ENCODE results near the gene OR2Z1.

The OR2Z1 gene, protein sequence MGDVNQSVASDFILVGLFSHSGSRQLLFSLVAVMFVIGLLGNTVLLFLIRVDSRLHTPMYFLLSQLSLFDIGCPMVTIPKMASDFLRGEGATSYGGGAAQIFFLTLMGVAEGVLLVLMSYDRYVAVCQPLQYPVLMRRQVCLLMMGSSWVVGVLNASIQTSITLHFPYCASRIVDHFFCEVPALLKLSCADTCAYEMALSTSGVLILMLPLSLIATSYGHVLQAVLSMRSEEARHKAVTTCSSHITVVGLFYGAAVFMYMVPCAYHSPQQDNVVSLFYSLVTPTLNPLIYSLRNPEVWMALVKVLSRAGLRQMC

DNA sequence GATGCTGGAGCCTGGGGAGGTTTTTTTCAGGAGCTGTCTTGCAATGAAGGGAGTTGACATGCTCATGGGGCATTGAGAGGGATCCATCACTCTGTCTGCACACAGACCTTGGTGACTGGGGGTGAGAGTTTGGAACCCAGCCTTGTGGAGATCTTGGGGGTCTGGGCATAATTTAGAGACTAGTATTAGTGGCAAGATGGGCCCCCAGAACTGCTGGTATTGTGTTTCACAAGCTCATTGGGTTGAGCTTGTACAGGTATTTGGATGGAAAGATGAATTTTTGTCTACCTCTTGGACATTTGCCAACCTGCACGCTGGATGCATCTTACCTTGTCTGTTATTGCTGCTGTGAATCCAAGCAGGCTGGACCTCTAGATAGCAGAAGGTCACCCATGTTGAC lies at the start of gene OR2Z1:
Gene OR2Z1, plus strand, starts transcription at position 301 of the 400 bp plus-strand sequence. CDS start 9,395 bp downstream, outside the sequence.
- DNase-seq, result no peak

DNA sequence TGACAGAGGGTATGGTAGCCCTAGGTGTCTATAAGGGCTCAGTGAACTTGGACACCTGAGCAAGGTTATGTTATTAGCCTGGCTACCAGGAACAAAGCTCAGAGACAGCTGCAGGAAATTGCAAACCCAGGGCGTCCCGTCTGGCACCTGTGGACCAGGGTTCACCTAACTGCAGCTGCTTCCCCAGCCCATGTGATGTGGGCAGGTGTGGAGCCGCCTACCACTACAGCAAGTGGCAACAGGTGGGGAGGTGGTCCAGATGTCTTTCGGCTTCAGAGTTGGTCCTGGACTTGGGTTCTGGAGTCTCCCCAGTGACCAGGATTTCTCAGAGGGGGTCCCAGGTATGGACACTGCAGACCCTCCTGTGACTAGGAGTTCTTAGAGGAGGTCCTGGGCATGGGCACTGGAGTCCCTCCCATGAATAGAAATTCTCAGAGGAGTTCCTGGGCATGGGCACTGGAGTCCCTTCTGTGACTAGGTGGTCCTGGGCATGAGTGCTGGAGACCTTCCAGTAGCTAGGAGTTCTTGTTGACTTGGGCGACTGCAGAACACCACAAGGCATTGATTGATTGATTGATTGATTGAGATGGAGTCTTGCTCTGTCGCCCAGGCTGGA lies 48.0 kb upstream of the OR2Z1 start:
- no peak for DNase-seq

DNA sequence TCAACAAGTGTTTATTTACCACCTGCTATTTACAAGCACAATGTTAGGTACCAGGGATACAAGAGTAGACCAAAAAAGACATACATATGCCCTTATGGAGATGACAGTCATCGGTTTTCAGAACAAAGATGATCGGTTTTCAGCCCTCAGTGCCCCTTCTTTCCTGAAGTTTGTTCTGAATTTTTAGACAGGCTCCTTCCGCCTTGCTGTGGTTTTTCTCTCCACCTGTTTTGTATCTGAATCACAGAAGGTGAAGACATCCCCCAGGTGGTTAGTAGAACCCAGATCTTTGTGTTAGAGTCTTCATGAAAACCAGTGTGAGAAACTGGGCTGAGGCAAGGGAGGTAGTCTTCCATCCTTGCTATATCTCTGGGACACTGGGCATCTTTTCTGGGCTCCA lies 46.4 kb upstream of the OR2Z1 start:
- DNase-seq, result no peak

DNA sequence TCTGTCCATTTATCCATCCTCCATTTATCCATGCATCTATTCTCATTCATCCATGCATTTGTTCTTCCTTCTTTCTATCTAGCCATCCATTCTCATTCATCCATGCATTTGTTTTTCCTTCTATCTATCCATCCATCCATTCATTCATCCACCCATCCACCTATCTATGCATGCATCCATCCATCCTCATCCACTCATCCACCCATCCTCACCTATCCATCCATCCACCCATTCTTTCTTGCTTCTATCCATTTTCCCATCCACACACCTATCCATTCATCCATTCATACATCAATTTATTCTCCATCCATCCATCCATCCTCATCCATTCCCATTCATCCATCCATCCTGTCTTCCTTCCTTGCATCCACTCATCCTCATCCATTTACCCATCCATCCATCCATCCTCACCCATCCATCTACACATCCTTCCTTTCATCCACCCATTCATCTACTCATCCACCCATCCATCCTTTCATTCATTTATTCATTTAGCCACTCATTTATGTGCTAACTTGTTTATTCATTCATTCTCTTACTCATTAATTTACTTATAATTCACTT lies 43.1 kb upstream of the OR2Z1 start:
- DNase-seq, result no peak

DNA sequence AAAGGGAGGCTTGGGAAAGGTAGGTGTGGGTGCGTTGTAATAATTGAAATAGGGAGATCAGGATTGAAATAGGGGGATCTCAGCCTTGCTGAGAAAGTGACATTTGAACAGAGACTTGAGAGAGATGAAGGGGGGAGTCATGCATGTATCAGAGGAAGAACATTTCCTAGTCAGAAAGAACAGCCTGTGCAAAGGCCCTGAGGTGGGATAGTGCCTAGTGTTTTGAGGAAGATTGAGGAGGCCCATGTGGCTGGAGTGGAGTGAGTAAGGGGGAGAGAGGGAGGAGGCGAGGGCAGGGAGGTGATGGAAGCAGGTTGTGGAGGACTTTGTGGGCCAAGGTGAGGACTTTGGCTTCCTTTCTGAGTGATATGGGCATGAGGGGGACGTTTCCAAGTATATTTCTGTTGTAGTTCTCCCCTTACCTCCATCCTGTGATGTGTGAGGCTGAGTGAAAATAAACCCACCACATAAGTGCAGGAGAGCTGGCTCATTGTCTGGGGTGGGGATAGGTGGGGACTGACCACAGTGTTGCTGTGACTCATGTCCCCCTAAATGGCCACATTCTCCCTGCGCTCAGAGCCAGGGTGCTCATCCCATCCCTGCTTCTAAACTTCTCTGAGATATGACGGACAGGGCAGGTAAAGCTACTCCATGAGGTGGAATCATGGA lies 40.6 kb upstream of the OR2Z1 start:
- no peak for DNase-seq

DNA sequence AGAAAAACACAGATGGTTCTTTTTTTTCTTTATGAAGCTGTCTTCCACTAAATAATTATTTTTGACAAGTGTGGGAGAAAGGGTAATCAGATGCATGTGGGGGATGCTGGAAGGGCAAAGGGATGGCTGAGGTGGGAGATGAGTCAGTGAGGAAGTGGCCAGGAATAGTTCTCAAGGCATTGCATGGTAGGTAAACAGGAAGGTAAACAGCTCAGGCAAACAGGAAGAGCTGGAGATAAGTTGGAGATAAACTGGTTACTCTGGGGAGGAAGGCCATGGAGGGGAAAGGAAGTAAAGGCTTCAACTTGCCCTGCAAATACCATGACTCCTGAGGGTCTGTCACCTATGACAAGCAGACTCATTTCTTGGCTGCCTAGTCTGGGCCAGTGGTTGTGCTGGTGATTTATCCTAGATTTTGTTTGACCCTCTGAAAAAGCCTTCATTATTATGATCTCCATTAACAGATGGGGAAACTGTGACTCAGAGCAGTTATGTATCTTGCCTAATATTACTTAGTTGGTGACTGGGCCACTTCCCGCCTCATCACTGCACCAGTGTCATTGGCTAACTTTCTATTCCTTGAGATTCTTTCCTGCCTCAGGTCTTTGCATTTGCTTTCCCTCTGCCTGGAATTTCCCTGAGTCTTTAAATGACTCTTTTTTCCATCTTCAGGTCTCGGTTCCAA lies 39.9 kb upstream of the OR2Z1 start:
- DNase-seq, result no peak

DNA sequence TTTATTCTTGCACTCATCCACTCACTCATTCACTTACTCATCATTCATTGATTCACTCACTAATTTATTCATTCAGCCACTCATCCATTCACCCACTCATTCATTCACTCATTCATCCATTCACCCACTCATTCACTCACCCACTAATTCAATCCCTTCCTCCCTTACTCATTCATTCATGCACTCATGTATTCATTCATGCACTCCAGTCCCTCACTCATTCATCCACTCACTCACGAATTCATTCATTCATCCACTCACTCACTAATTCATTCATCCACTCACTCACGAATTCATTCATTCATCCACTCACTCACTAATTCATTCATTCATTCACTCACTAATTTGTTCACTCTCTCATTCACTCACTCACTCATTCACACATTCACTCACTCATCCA lies 39.0 kb upstream of the OR2Z1 start:
- DNase-seq, result no peak

DNA sequence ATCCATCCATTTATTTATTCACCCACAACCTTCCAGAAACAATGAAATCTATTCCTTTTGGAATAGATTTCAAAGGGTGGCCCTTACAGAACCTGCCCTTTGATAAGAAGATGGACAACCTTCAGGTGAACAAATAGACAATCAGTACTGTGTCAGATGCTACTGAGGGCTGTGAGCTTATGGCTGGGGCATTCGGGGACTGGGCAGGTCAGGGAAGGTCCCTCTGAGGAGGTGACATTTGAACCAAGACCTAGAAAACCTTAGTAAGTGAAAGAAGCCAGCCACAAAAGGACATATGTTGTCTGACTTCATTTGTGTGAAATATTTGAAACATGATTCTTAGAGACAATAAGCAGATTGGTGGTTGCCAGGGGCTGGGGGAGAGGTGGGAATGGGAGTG lies 38.5 kb upstream of the OR2Z1 start:
- DNase-seq, result no peak

DNA sequence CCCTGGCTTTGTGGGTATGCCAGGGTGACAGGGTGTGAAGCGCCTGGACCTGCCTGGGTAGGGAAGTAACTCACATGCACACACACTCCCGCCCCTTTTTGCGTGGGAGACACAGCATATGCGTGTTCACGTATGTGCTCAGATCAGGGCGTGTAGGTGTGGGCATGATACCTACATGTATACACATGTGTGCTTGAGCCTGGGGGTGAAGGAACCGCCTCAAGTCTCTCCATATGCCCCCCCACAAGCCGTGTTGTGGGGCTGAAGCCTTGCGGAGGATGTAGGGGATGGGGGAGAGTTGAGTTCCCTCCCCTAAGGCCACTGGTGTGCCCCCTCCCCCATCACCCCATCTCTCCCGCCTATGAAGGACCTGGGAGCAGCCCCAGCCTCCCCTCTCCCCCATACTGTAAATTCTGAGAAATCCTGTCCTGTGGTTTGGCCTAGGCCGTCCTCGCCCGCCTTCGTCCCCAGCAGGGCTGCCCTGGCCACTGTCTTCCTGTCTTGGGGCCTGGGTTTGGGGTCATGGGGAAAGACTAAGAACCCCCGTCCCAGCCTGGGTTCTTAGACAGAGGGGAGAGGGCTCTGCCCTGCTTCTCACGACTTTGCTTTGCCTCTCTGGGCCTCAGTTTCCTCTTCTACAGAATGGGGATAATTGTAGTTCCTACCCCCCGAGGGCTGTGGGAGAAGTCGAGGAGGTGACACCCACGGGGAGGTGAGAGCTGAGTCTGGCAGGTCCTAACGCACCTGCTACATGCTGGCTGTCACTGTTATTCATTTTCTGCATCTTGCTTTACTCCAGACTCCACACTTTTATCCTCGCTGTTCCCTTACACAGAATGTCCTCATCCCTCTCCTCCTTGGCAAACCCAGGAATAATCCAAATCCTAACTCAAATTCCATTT lies 37.2 kb upstream of the OR2Z1 start:
- DNase-seq, result no peak

DNA sequence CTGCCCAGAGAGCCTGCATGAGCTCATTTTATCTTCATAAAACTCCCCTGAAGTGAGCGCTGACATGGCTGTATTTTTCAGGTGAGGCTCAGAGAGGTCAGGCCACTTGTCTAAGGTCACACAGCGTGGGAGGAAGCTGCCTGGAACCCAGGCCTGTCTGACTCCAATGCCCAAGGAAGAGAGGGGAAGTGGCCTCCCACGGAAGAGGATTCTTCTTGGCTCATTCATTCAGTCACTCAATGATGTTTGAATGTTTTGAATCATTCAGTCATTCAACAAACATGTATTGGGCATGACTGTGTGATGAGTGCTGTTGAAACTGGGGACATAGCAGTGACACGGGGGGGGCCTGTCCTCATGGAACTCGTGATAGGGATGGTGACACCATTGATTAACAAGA lies 34.9 kb upstream of the OR2Z1 start:
- no peak for DNase-seq

DNA sequence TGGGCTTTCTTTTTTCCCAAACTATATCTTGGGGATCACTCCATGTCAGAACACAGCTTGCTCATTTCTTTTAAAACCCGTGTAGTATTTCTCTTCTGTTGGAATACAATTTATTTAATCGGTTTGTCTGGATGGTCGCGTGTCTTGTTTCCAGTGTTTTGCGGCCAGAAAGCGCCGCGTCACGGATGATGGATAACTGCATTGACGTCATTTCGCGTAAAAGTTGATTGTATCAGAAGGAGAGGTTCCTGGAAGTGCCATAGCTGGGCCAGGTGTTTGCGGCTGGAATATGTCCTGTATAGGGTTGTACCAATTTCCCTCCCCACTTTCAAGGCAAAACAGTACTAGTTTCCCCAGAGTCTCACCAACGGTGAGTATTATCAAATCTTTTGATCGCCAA lies 32.5 kb upstream of the OR2Z1 start:
- no peak for DNase-seq

DNA sequence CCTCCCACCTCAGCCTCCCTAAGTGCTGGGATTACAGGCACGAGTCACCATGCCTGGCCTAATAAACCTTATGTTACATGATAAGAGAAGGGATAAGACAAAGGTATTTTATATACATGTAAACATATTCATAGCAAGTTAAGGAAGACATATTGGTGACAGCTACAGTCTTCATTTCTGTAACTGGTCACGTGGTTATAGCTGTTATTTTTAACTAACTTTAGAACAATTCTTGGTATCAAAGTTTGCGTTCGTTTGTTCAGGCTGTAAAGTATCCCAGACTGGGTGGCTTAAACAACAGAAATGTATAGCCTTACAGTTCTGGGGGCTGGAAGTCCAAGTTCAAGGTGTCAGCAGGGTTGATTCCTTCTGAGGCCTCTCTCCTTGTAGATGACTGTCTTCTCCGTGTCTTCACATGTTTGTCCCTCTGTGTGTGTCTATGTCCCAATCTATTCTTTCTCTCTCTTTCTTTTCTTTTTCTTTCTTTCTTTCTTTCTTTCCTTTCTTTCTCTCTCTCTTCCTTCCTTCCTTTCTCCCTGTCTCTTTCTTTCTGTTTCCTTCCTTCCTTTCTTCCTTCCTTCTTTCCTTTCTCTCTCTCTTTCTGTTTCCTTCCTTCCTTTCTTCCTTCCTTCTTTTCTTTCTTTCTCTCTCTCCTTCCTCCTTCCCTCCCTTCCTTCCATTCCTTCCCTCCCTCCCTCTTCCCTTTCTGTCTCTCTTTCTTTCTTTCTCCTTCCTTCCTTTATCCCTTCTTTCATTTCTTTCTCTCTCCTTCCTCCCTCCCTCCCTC lies 30.5 kb upstream of the OR2Z1 start:
- no peak for DNase-seq

DNA sequence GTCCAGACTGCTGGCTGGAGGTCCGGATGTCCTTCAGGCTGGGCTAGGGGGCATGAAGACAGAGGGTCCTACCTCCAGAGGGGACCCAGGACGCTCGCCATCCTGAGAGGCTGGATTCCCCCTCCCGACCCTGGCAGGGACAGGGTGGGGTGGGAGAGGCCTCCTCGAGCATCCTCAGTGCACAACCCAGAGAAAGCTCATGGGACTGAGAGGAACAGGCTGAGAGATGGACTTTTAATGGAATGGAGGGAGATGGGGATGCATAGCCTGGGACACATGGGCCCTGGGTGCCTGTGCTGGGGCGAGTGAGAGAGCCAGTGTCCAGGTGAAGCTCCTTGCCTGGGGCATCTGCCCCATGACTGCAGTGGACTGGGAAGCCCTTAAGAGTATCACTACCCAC lies 25.9 kb upstream of the OR2Z1 start:
- DNase-seq, result no peak

DNA sequence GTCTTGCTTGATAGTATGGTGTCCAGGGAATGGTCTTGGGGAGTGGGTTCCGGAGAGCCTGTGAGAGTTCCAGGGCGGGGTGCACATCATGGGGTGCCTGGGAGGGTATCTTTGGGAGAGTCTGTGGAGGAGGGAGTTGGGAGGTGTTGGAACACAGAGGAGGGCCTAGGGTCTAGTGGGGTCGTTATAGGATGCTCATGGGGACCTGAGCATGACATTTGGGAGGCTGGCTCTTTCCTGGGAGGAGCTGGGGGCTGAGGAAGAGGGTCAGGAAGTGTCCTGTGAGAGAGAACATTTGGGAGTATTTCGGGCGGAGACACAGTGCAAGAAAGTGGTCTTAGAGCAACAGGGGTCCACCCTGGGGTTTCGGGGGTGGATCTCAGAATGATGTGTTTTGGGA lies 25.5 kb upstream of the OR2Z1 start:
- DNase-seq, result no peak

DNA sequence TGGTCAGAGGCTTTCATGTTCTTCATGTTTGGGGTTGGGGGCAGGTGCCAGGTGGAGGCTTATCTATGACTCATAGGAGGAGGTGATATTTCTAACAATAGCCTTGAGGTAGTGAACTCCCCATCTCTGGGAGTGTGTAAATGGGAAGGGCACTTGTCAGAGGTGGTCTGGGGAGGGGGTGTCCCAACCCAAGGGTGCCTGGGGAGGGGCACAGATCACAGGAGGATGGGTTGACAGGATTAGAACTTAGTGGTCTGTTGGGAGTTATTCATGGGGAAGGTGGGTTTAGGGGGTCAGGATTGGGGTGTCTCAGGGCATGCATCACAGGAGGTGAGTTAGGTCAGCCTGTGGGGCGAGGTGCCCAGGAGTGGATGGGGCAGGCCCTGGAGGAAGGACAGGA lies 24.4 kb upstream of the OR2Z1 start:
- no peak for DNase-seq

DNA sequence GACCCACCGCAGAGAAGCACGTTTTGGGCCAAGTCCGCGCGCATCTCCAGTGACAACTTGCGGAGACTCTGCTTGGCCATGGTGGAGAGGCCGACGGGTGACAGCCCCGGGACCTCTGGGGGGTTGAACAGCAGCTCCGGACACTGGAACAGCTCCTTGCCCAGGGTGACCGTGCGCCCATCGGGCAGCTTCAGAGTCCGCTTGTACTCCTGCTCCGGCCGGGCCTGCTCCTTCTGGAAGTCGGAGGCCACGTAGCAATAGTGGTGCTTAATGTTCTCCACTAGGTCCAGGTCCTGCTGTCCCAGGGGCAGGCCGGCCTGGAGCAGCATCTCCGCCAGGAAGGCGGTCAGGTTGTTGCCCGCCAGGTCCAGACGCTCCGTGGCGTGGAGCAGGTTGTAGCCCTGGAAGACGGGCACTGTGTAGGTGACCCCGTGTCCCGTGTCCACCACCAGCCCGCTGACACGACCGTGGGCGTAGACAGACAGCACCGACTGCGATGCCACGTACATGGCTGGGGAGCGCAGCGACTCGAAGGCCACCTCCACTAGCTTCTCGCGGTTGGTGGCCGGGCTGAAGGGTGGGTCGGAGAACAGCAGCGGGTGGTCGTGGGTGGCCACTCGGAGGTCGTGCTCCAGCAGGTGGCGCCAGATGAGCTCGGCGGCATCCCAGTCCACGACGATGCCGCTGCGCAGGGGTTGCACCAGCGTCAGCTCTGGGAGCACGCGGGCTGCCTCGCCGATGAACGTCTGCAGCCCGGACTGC lies 23.6 kb upstream of the OR2Z1 start:
- no peak for DNase-seq

DNA sequence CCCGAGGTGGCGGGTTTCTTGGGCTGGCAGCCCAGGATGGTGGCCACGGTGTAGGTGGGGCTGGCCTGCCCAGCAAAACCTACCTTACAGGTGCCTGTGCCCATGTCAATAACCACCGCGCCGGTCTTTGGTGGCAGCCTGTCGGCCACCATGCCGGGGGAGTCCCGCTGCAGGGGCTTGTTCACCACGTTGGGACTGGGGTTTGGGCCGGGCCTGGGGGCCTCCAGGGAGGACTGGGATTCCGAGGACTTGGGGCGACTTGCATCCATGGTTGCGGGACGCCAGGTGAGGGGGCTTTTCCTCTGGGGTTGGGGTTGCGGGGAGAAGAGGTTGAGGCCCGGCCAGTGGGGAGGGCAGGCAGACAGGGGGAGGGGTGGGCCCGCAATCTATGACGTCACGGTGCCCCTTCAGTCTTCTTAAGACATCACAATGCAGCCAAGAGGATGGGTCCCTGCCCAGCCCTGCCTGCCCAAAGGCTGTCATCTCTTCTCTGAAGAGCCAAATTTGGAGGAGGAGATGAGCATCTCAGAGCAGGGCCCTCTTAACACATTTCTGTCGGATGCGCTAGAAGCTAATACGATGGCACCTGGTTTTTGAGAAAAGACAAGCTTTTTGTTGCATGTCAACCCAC lies 22.9 kb upstream of the OR2Z1 start, which contains the start of gene ACTL9:
Gene ACTL9, minus strand, starts transcription at position 363 of the 631 bp plus-strand sequence. Its CDS starts 94 bp downstream, at position 269.
- no peak for DNase-seq

DNA sequence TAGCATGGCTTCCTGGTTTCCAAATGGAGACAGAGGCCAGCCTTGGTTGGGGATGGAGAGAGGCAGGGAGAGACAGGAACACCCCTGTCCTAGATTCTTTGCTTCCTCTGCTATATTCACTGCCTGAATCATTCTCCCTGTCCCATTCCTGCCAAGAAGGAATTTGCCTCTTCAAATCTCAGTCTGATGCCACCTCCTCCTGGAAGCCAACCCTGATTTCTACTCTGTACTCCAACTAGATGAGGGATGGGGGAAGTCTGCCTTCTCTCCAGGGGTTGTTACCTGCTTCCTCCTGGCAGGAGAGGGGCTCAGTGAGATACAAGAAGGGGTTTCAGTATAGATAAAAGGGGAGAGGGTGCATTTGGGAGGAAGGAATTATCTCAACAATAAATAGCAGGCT lies 21.5 kb upstream of the OR2Z1 start:
- no peak for DNase-seq

DNA sequence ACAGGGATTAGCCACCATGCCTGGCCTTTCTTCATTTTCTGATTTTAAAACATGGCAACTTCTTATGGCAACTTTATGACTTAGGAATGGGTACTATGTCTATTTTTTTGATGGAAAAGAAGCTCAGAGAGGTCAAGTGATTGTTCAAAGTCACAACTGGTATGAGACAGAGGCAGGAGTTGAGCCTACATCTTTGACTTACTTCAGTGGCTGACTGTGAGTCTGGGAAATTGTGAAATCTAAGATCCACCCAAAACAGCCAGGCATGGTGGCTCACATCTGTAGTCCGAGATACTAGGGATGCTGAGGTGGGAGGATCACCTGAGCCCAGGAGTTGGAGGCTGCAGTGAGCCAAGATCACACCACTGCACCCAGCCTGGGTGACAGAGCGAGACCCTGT lies 20.5 kb upstream of the OR2Z1 start:
- no peak for DNase-seq

DNA sequence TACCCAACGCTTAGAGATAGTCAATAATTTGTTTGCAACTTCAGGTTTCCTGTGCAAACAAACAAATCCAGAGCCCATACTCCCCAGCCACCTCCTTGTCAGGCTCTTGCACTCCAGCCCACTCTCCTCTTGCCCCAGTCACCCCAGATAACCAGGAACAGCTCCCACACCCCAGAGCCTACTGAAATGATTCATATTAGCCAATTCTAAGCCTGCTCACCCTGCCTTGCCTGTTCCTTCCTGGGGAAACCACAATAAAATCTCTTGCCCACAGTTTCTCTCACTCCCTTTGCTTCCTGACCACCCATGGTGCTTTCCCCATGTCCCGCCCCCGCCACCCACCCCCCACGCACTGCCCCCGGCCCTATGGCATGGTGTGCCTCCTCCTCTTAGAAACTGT lies 19.1 kb upstream of the OR2Z1 start:
- peak; percentile 84 to 85 for DNase-seq

Data from Kasumi-1 (cell line).